Left lobe of liver (tissue), 2 donors: ENCODE measurements around the gene OR51E2. TPM values are rescaled to one million over a fixed set of nuclear protein-coding genes. Genes with fewer than 3 reads are reported as not detected.
"Not testable (repeated sequence)": the region's sequence is repeated elsewhere in the genome, so short reads cannot be mapped to it uniquely, and the experiment has no call there.

Experiments
- ATAC-seq: fragments of 200-7000 bp; cut with Tn5 transposase; one replicate; pipeline ENCODE4 v1.9.1; 2020; ENCODE audit warnings: mild to moderate bottlenecking, moderate library complexity
- DNase-seq: peaks from one replicate; pipeline ENCODE4 v3.0.0-alpha.2; 2020; ENCODE audit warnings: low spot score
- total RNA-seq: library from RNA; stranded (reverse); gene quantifications from one replicate; pipeline ENCODE4 v1.2.1, GENCODE V29; 2021
- donor health status: DM: no; HTN: no; CAD: no; lungs with moderate emphysema.
- donor health status: DM: no; HTN: yes; CAD: no.

Gene OR51E2, protein sequence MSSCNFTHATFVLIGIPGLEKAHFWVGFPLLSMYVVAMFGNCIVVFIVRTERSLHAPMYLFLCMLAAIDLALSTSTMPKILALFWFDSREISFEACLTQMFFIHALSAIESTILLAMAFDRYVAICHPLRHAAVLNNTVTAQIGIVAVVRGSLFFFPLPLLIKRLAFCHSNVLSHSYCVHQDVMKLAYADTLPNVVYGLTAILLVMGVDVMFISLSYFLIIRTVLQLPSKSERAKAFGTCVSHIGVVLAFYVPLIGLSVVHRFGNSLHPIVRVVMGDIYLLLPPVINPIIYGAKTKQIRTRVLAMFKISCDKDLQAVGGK
- total RNA-seq, result not detected

GRCh38 chr11:4697585-4697984 is at the start of gene OR51E2:
OR51E2 (minus strand) TSS chr11:4697853; CDS start chr11:4682711, 15,142 bp downstream.
- no peak for ATAC-seq

GRCh38 chr11:4740735-4741134 is 43.1 kb upstream of the OR51E2 start:
- ATAC-seq (no peak), DNase-seq (no peak)

More at GRCh38 chr11:4697585-4697984, at the start of gene OR51E2:
- DNase-seq, result no peak

DNA sequence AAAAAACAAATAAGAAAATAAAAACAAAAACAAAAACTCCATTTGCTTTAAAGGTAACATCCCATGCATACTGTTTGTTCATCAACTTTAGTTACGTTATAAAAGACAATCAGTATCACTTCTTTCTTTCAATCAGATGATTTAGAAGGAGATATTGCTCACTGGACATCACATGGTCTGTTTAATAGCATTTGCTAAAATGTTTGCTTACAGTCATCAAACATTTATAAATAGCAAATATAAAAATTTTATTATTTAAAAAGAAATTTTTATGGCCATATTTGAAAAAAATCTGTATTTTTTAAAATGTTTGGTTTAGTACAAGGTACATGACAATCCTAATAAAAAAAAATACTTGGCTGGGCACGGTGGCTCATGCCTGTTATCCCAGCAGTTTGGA is 29.5 kb upstream of the OR51E2 start:
- ATAC-seq, result no peak
- DNase-seq, result no peak

GRCh38 chr11:4722616-4723534 is 25.2 kb upstream of the OR51E2 start:
- not testable (repeated sequence) for DNase-seq, ATAC-seq

DNA sequence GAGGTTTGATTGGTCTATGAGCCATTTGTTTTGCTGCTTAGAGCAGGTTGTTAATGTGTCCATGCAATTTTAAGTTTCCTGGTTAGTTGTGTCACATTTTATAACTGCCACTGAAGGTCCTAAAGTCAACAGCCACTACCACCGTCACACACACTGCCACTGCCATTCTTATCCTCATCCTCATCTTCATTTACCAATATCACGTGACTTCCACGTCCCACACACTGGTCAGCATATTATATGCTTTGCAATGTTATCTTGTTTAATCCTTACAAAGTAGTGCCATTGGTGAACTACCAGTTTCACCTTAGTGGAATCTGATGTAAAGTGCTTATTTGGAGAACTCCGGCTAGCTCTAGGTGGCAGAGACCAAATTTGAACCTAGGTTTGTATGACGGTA is 16.6 kb upstream of the OR51E2 start:
- ATAC-seq, result no peak
- no peak for DNase-seq

- DNase-seq, result no peak
- no peak for ATAC-seq
Measured at GRCh38 chr11:4713241-4713640, 15.6 kb upstream of the OR51E2 start.

- DNase-seq (no peak), ATAC-seq (no peak)
Measured at GRCh38 chr11:4704790-4705334, 7.2 kb upstream of the OR51E2 start.

GRCh38 chr11:4704054-4704789 is 6.6 kb upstream of the OR51E2 start, which contains the start of gene MMP26:
MMP26 (plus strand) TSS chr11:4704784.
- ATAC-seq, result no peak

GRCh38 chr11:4700436-4700820 is 2.8 kb upstream of the OR51E2 start:
- no peak for DNase-seq
- no peak for ATAC-seq

More at GRCh38 chr11:4704054-4704789, 6.6 kb upstream of the OR51E2 start, which contains the start of gene MMP26:
- DNase-seq, result no peak

DNA sequence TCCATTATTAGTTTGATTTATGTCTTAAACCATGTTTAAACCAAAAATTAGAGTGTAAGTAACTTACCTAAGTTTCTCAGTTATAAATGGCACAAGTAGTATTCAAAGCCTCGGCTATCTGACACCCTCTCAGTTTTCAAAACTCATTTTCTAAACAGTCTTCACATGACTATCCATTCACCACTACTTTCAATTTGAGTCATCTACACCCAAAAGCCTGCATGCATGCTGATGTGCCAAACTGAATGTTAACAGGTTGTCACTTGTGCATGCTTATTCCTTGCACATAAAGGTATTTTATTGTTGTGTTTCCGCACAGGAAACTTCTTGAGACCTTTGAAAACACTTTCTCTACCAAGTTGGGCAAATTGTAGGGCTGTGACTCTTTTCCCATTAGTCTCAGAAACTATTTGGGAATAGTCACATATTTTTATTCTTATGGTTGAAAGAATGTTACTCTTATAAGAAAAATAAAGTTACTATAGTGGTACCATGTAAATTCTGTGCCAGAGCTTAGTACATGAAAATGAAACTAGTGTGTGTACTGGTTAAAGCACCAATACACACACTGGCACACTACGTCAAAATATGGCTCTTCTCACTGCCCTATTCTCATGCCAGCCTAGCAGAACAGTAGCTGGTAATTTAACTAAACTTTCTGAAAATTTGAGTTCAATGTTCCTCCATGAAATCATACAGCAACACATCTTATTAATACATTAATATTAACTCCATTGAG is 2.2 kb upstream of the OR51E2 start:
- no peak for DNase-seq
- no peak for ATAC-seq

GRCh38 chr11:4695442-4695841 is 2.2 kb downstream of the OR51E2 start:
- DNase-seq (no peak), ATAC-seq (no peak)

GRCh38 chr11:4684631-4685285 is 12.9 kb downstream of the OR51E2 start:
- no peak for DNase-seq
- no peak for ATAC-seq

DNA sequence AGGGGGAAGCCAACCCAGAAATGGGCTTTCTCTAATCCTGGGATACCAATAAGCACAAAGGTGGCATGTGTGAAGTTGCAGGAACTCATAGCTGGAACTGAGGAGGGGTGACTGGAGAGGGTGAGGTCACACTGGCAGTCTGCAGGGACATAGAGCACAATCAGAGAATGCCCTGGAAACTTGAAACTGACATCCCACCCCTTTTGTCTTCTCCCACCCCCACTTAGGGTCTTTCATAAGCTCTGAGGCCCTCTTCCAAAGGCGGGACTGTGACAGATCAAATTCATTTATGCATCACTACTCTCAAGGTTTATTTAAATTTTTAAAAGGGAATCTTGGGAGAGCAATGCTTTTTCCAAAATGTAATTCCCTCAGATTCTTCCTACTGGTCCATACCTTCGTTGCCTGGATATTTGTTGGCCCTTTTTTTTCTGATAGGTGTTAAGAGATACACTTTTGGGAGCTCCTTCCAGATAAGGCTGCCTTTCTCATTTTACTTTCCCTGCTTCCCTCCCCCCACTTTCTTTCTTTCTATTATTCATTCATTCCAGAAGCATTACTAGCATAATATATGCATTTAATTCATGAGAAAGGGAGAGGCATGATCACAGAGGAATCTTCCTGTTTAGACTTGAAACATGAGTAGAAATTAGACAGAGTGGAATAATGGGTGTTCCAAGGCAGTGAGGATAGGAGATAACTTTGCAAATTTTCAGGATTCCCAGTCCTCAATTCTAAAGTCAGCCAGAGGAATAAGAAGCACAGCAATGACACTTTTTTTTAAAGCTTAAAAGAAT is 14.8 kb downstream of the OR51E2 start:
- DNase-seq, result no peak
- ATAC-seq, result no peak

- DNase-seq (no peak), ATAC-seq (no peak)
Measured at GRCh38 chr11:4680341-4680740, 17.3 kb downstream of the OR51E2 start.

- DNase-seq (no peak), ATAC-seq (no peak)
Measured at GRCh38 chr11:4677948-4678347, 19.7 kb downstream of the OR51E2 start.

DNA sequence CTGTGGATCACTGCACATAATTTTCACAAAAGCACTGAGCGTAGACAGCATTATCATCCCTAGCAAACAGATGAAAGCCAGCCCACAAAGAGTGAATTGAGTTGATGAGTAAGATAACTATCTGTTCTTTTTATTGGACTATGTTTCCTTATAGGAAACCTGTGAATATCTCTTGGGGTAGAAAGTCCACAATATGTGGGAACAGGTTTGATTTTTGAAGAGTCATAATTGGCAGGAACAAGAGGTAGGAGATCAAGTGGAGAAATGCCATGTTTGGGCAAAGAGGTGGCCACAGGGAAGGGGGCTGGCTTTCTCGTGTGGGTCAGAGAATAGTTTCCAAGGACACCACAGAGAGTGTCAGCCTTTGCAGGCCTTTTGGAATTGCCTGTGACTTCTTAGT is 23.9 kb downstream of the OR51E2 start:
- no peak for ATAC-seq

GRCh38 chr11:4672470-4672869 is 25.2 kb downstream of the OR51E2 start:
- ATAC-seq (no peak), DNase-seq (no peak)

More for the DNA sequence above, 23.9 kb downstream of the OR51E2 start:
- DNase-seq, result no peak

DNA sequence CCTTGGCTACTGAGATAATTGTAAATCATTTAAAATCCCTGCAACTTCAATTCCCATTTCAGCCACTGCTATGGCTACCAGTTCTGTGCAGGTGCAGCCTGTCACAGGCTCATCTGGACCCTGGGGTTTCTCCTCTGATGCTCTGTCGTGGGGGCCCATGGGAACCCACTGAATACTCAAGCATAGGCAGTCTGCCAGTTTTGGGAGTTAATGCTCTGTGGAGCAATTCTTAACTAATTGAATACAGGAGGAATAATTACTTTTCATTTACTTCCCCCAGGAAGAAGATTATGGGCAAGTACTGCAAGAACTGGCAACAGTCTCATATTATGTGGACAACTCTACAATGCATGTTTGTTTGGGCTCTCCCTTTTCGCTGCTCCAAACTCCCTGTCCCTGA is 25.9 kb downstream of the OR51E2 start:
- DNase-seq, result no peak
- no peak for ATAC-seq

- ATAC-seq (no peak), DNase-seq (no peak)
Measured at GRCh38 chr11:4665424-4665823, 32.2 kb downstream of the OR51E2 start.
